Keratinocyte (primary cell): ENCODE data around the gene GUCY1A1.

Experiments used
- CTCF ChIP-seq, 3 experiments: IDR thresholded peaks in 1 of 3; conservative IDR thresholded peaks in 1 of 3; optimal IDR thresholded peaks in 1 of 3; 2 replicates in 2 of 3; 3 replicates in 1 of 3; pipeline versions ENCODE3 to v1.5.1; 2011; ENCODE audit warnings: low read length in 3 of 3, mild to moderate bottlenecking in 3 of 3, moderate library complexity in 2 of 3, control low read depth in 1 of 3, inconsistent platforms in 1 of 3; ENCODE audit not compliant: insufficient read depth in 2 of 3; ENCODE audit errors: extremely low read depth in 1 of 3
- EZH2 ChIP-seq: IDR thresholded peaks from one replicate; pipeline ENCODE4 v1.6.1; 2012; ENCODE audit warnings: inconsistent platforms, mild to moderate bottlenecking, low read length, moderate library complexity

GRCh38 chr4:155688860-155689259, 22.2 kb downstream of the GUCY1A1 start:
- TF ChIP-seq CTCF (optimal IDR thresholded peaks at IDR 0.05 in 1 of 3, IDR thresholded peaks at IDR 0.05 in 1 of 3, conservative IDR thresholded peaks at IDR 0.05 in 1 of 3; ENCODE audit: extremely low read depth in 1 of 3, insufficient read depth in 2 of 3, low read length in 3 of 3) (no peak), EZH2 (no peak)
